Astrocyte of the cerebellum (primary cell): Measurements from ENCODE around the gene TBX19.

Source experiments
- DNase-seq: peaks from one replicate; pipeline ENCODE4 v3.0.0-alpha.2; 2011; ENCODE audit warnings: low read depth
- H3K4me3 ChIP-seq: 2 replicates; pipeline ENCODE4 v1.5.1; 2011; ENCODE audit warnings: mild to moderate bottlenecking, low read depth, low read length, moderate library complexity
- CTCF ChIP-seq: IDR thresholded peaks from 2 replicates; pipeline ENCODE4 v1.5.1; 2012; ENCODE audit warnings: low read length, low read depth, moderate library complexity, mild to moderate bottlenecking; ENCODE audit errors: missing control alignments
- in situ Hi-C: cut with HindIII; loops from 2 replicates; pipeline ENCODE4 v1.10.0; 2017; ENCODE audit warnings: low sequenced_read_pairs

Gene TBX19

GRCh38 chr1:168298446-168298845, 17.8 kb downstream of the TBX19 start:
- in situ Hi-C loops, result no loop called here
- H3K4me3 ChIP-seq, result no peak overlapping the region
- TF ChIP-seq CTCF, result no peak
- no peak for DNase-seq

GRCh38 chr1:168300626-168301025, 19.9 kb downstream of the TBX19 start:
- no peak for TF ChIP-seq CTCF
- H3K4me3 ChIP-seq, result no peak overlapping the region
- in situ Hi-C loops, result no loop called here
- no peak for DNase-seq

DNA sequence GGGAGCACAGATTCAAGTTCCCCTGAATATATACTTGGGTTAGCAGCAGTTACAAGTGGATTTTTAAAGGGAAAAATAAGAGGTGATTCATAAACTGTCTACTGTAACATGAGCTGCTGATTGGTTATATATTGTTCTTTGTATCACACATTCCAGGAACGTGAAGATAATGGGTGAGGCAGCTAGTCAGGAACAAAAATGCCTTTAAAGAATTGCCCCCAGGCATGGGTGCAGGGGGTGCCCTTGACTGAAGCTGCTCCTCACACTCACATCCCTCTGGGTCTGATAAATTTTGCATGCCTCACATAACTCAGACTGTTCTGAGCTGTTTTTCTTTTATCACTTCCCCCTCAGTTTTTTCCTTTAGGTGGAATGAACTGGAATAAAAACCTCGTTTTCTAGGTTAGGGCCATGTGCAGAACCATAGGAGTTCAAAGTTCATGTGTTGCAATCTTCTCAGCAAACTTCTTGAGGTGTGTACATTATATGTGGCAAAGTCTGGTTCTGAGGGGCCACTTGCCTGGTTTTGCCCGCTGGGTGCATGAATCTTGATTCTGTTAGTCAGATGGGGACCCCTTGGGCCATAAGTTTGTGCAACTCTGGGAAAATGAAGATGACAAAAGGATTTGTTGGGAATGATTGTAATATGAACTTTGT, 21.1 kb downstream of the TBX19 start:
- no peak overlapping the region for H3K4me3 ChIP-seq
- in situ Hi-C loops, result no loop called here
- no peak for TF ChIP-seq CTCF
- DNase-seq, result no peak

DNA sequence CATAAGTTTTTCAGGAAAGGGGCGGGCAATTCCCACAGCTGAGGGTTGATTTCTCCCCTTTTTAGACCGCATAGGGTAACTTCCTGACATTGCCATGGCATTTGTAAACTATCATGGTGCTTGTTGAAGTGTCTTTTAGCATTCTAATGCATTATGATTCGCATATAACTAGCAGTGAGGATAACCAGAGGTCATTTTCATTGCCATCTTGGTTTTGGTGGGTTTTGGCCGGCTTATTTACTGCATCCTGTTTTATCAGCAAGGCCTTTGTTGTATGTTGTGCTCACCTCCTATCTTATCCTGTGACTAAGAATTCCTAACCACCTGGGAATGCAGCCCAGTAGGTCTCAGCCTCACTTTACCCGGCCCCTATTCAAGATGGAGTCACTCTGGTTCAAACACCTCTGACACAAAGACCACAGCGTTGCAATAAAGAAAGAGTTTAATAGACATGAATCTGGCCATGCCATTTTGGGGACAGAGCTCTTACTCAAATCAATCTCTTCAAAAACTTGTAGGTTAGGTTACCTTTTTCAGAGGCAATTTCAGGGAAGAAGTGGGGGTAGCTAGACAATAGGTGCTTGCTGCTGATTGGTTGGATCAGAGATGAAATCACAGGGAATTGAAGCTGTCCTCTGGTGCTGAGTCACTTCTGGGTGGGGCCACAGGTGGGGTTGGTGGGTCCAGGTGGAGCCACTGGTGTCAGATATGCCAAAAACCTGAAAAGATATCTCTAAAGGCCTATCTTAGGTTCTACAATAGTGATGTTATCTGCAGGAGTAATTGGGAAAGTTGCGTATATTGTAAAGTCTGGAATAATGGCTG, 23.3 kb downstream of the TBX19 start:
- H3K4me3 ChIP-seq, result no peak overlapping the region
- in situ Hi-C loops, result no loop called here
- no peak for TF ChIP-seq CTCF
- no peak for DNase-seq

GRCh38 chr1:168304865-168305264, 24.2 kb downstream of the TBX19 start:
- TF ChIP-seq CTCF, result no peak
- H3K4me3 ChIP-seq, result no peak overlapping the region
- in situ Hi-C loops, result no loop called here
- DNase-seq, result no peak

- TF ChIP-seq CTCF, result no peak
- H3K4me3 ChIP-seq, result no peak overlapping the region
- in situ Hi-C loops, result no loop called here
- no peak for DNase-seq
These were observed 32.3 kb downstream of the TBX19 start for GRCh38 chr1:168312718-168313604.
